Measurements from ENCODE around the gene PAX3. TPM values are rescaled to one million over a fixed set of nuclear protein-coding genes. Genes with fewer than 3 reads are reported as not detected.

Gene PAX3
- total and polyA plus RNA-seq, 9 donors, result 0.19 to 2.2 (median 0.45) TPM

Other genes with a start within 250 kb of the PAX3 start
- gene SGPP2, start 125.5 kb upstream of the PAX3 start, total RNA-seq, result not detected
- 1 to 10 TPM in 4 of 8 donors, under 1 TPM in 4; 0.23 to 2.9 (median 1.0) TPM for gene SGPP2, start 125.5 kb upstream of the PAX3 start, polyA plus RNA-seq (ENCODE audit: insufficient read depth in 1 of 8, insufficient read length in 8 of 8, low replicate concordance in 1 of 8)

Measured in muscle of leg (tissue), 9 donors.